Hepatocyte (in vitro differentiated cells): Measurements from ENCODE around the gene ATP9A. TPM values are rescaled to one million over a fixed set of nuclear protein-coding genes. Genes with fewer than 3 reads are reported as not detected.

Experiments
- DNase-seq: peaks from one replicate; pipeline ENCODE4 v3.0.0-alpha.2; 2016; ENCODE audit warnings: low spot score
- H2AFZ ChIP-seq: fragments of 200-600 bp; sonication (generic); 2 replicates; pipeline ENCODE4 v1.6.0; 2016; ENCODE audit warnings: antibody characterized with exemption, mild to moderate bottlenecking
- H3K27ac ChIP-seq: fragments of 200-600 bp; sonication (generic); 2 replicates; pipeline ENCODE4 v1.5.1; 2016; ENCODE audit warnings: mild to moderate bottlenecking
- H3K27me3 ChIP-seq: fragments of 200-600 bp; sonication (generic); 2 replicates; pipeline ENCODE4 v1.6.1; 2016
- H3K36me3 ChIP-seq: fragments of 200-600 bp; sonication (generic); replicated peaks from 2 replicates; pipeline ENCODE4 v1.5.1; 2016; ENCODE audit warnings: low read depth; ENCODE audit not compliant: insufficient read depth
- H3K4me1 ChIP-seq: fragments of 200-600 bp; sonication (generic); 2 replicates; pipeline ENCODE4 v1.5.1; 2016; ENCODE audit warnings: mild to moderate bottlenecking, moderate library complexity; ENCODE audit not compliant: insufficient read depth
- H3K4me2 ChIP-seq: fragments of 200-600 bp; sonication (generic); 2 replicates; pipeline ENCODE4 v1.6.0; 2016
- H3K4me3 ChIP-seq: fragments of 200-600 bp; sonication (generic); 2 replicates; pipeline ENCODE4 v1.5.1; 2016; ENCODE audit warnings: mild to moderate bottlenecking
- H3K79me2 ChIP-seq: fragments of 200-600 bp; sonication (generic); 2 replicates; pipeline ENCODE4 v1.6.0; 2017; ENCODE audit warnings: mild to moderate bottlenecking
- H3K9me2 ChIP-seq: fragments of 200-600 bp; sonication (generic); replicated peaks from 2 replicates; pipeline ENCODE4 v1.6.0; 2017; ENCODE audit warnings: mild to moderate bottlenecking; ENCODE audit not compliant: insufficient read depth
- H3K9me3 ChIP-seq: fragments of 200-600 bp; sonication (generic); 2 replicates; pipeline ENCODE4 v1.5.1; 2016; ENCODE audit warnings: low read depth, mild to moderate bottlenecking
- H4K20me1 ChIP-seq: fragments of 200-600 bp; sonication (generic); 2 replicates; pipeline ENCODE4 v1.6.0; 2016; ENCODE audit warnings: mild to moderate bottlenecking; ENCODE audit not compliant: insufficient read depth, poor library complexity, severe bottlenecking
- EZH2 ChIP-seq: fragments of 200-600 bp; sonication (generic); IDR thresholded peaks from 2 replicates; pipeline ENCODE4 v1.6.1; 2016; ENCODE audit warnings: antibody characterized with exemption, mild to moderate bottlenecking, borderline replicate concordance
- EZH2phosphoT487 ChIP-seq: fragments of 200-600 bp; sonication (generic); IDR thresholded peaks from one replicate; pipeline ENCODE4 v1.6.1; 2018; ENCODE audit warnings: antibody characterized with exemption, mild to moderate bottlenecking, low read depth, moderate library complexity; ENCODE audit not compliant: unreplicated experiment, severe bottlenecking
- WGBS: methylation state at CpG from one replicate; pipeline ENCODE4 v1.1.6; 2016; ENCODE audit warnings: low lambda C conversion rate; ENCODE audit errors: missing lambda C conversion rate; 5-methylcytosine and 5-hydroxymethylcytosine counted together
- polyA plus RNA-seq: library from polyadenylated mRNA; unstranded; fragments of >200 nt; fragmentation: Nextera tagmentation; extraction: Ambion mirVana; gene quantifications from 2 replicates; pipeline ENCODE4 v1.2.1, GENCODE V29; 2016
- total RNA-seq: library from RNA; depleted of rRNA; stranded (reverse); fragments of >200 nt; gene quantifications from 2 replicates; pipeline ENCODE4 v1.2.3, GENCODE V29; 2014
- TF ChIP-seq, protein P1 (sequence below): fragments of 200-600 bp; sonication (generic); IDR thresholded peaks from 2 replicates; pipeline ENCODE4 v1.5.1; 2016; ENCODE audit warnings: antibody characterized with exemption, mild to moderate bottlenecking; ENCODE audit not compliant: poor library complexity

ATP9A gene
- total and polyA plus RNA-seq, 2 experiments from 2014 or later, result 12.1 to 28.1 TPM

GRCh38 chr20:51698252-51698651 is 69.9 kb downstream of the ATP9A start:
- H3K27ac ChIP-seq, result no peak overlapping the region
- H3K36me3 ChIP-seq, result no peaks in the 10 kb centered on the region
- H4K20me1 ChIP-seq, result no peaks in the 10 kb centered on the region
- no peaks in the 10 kb centered on the region for H3K27me3 ChIP-seq
- H3K4me3 ChIP-seq, result no peak overlapping the region
- no peak for DNase-seq
- H3K4me2 ChIP-seq, result no peak overlapping the region
- H3K9me2 ChIP-seq, result no peaks in the 10 kb centered on the region
- H2AFZ ChIP-seq, result no peak overlapping the region
- peaks cover 43% of the 10 kb centered on the region for H3K4me1 ChIP-seq
- no peaks in the 10 kb centered on the region for H3K9me3 ChIP-seq
- 84% methylated on average over 9 of the region's 9 CpGs for WGBS
- no peak for TF ChIP-seq EZH2
- no peaks in the 10 kb centered on the region for H3K79me2 ChIP-seq

DNA sequence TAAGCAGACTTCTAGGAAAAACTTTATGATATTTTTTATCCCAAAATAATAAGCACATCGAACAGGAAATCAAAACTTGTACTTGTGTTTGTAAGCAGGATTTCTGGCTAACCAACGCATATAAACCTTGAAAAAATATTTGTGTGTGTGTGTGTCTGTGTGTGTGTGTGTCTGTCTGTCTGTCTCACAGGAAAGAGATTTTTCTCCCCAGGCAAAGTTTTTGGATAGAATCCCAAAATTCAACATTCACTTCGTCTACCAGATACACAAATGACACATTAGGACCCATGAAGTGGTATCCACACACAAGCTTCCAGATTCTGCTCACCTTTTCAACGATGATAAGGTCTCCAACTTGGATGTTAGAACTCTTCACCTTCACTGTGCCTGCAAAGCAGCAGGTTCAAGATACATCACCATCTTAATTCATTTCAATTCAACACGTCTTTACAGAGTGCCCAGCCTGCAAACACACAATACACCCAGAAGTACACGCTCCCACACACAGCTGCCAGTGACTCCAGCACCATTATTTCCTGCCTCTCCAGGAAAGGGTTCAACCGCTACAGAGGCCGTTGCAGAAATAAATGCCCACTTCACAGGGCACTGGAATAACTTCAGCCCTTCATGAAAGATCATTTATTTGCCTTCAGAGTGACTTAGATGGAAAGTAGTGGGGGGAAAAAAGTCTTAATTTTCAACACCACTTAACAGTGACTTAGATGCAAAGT is 70.9 kb downstream of the ATP9A start:
- TF ChIP-seq EZH2, result no peak
- TF ChIP-seq, protein P1, sequence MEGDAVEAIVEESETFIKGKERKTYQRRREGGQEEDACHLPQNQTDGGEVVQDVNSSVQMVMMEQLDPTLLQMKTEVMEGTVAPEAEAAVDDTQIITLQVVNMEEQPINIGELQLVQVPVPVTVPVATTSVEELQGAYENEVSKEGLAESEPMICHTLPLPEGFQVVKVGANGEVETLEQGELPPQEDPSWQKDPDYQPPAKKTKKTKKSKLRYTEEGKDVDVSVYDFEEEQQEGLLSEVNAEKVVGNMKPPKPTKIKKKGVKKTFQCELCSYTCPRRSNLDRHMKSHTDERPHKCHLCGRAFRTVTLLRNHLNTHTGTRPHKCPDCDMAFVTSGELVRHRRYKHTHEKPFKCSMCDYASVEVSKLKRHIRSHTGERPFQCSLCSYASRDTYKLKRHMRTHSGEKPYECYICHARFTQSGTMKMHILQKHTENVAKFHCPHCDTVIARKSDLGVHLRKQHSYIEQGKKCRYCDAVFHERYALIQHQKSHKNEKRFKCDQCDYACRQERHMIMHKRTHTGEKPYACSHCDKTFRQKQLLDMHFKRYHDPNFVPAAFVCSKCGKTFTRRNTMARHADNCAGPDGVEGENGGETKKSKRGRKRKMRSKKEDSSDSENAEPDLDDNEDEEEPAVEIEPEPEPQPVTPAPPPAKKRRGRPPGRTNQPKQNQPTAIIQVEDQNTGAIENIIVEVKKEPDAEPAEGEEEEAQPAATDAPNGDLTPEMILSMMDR, result no peak
- no peaks in the 10 kb centered on the region for H3K9me3 ChIP-seq
- H3K4me1 ChIP-seq, result peaks cover 34% of the 10 kb centered on the region
- H2AFZ ChIP-seq, result no peak overlapping the region
- no peak for DNase-seq
- H4K20me1 ChIP-seq, result no peaks in the 10 kb centered on the region
- no peak overlapping the region for H3K4me3 ChIP-seq
- peak overlapping the region; percentile 65 for H3K4me2 ChIP-seq
- WGBS, result 66% methylated on average over 8 of the region's 8 CpGs
- no peaks in the 10 kb centered on the region for H3K27me3 ChIP-seq
- peak overlapping the region; percentile 72 for H3K27ac ChIP-seq
- no peaks in the 10 kb centered on the region for H3K9me2 ChIP-seq
- no peaks in the 10 kb centered on the region for H3K79me2 ChIP-seq
- no peaks in the 10 kb centered on the region for H3K36me3 ChIP-seq

GRCh38 chr20:51696304-51697071 is 71.7 kb downstream of the ATP9A start:
- H2AFZ ChIP-seq, result no peak overlapping the region

DNA sequence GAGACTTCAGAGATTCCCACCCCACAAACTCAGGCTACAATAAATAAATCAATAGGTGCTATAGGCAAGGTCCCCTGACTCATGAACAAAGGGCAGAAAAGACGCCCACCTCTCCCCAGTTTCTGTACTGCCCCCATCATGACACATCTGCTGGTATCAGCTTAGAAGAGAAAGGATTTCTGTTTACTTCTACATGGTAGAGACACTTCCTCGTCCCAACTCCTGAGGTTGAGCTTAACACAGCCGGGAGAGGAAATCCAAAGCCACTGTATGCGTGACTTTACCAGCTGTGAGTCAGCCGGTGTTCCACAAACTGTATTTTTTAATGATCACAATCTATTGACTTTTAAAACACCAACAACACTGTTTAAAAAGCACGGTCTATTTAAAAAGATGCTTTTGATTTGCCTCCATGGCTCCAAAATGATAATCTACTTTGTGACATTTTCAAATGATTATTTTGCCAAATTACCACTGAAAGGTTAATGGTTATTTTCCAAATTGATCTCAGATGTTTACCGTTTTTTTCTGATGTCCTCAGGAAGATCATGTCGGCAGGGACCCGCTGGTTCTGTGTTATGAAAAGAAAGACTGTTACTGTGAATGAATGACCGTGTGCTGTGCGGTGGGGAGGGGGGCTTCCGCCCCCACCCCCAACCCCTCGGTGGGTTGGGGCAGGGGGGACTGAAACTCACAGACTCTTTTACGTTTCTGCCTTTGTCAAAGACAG is 72.5 kb downstream of the ATP9A start:
- 31% methylated on average over 14 of the region's 14 CpGs for WGBS
- Histone ChIP-seq H3K9me3 (no peaks in the 10 kb centered on the region), H2AFZ (no peak overlapping the region), H3K4me2 (peak overlapping the region; percentile 65), H3K36me3 (no peaks in the 10 kb centered on the region), H3K27me3 (no peaks in the 10 kb centered on the region), H3K4me3 (no peak overlapping the region), H3K9me2 (no peaks in the 10 kb centered on the region), H3K27ac (peak overlapping the region; percentile 72), H3K79me2 (no peaks in the 10 kb centered on the region), H4K20me1 (no peaks in the 10 kb centered on the region), H3K4me1 (peaks cover 20% of the 10 kb centered on the region)
- peak; percentile 59 for DNase-seq
- TF ChIP-seq EZH2 (no peak), EZH2phosphoT487 (no peak)
- TF ChIP-seq, protein P1, result no peak

More at GRCh38 chr20:51696304-51697071, 71.7 kb downstream of the ATP9A start:
- Histone ChIP-seq H3K27me3 (no peaks in the 10 kb centered on the region), H3K79me2 (no peaks in the 10 kb centered on the region), H3K9me2 (no peaks in the 10 kb centered on the region), H3K9me3 (no peaks in the 10 kb centered on the region), H3K4me3 (no peak overlapping the region), H3K36me3 (no peaks in the 10 kb centered on the region), H4K20me1 (no peaks in the 10 kb centered on the region), H3K27ac (peak overlapping the region; percentile 72), H3K4me1 (peaks cover 28% of the 10 kb centered on the region), H3K4me2 (peak overlapping the region; percentile 65)
- TF ChIP-seq EZH2, result no peak
- 17% methylated on average over 2 of the region's 2 CpGs for WGBS
- DNase-seq, result peak; percentile 32
